Stimulated activated CD8-positive, alpha-beta memory T cell treated with anti-CD3 and anti-CD28 coated beads, Interleukin-4, amount 100 ng/mL, for 24 hours (primary cell): Measurements from ENCODE around the gene SPOCK3.

Source experiments
- DNase-seq: peaks from one replicate; pipeline ENCODE4 v3.0.0-alpha.2; 2020; ENCODE audit warnings: low read depth

SPOCK3 gene

DNA sequence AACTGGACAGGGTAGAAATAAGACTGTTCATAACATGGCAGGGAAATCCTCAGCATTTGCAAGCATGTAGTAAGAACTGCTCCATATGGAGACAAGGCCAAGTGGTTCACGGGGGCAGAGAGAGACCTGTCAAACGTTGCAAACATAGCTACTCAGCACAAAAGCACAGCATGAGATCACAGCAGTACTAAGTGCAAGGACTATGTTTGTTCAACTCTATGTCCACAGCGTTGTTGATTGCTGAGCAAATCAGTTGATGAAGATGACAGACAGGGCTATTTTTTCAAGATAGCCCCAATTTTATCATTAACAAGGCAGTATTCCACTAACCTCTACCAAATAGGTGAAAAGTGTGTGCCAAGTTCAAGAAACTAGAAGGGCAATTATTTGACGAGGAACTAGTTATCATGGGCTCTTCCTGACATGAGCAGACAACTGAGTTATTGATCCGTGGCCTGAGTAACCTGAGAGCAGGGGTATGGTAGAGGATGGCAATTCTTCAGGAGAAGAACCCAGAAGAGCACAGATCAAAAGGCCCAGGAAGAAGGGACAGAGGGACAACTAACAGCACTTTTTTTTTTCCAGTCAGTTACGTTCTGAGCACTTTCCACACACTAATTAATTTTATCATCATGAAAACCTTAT lies 57.4 kb downstream of the SPOCK3 start:
- no peak for DNase-seq

- DNase-seq, result no peak
Observed at GRCh38 chr4:167171928-167172327, 62.4 kb downstream of the SPOCK3 start.

- DNase-seq, result no peak
Observed at GRCh38 chr4:167168611-167169010, 65.7 kb downstream of the SPOCK3 start.

DNA sequence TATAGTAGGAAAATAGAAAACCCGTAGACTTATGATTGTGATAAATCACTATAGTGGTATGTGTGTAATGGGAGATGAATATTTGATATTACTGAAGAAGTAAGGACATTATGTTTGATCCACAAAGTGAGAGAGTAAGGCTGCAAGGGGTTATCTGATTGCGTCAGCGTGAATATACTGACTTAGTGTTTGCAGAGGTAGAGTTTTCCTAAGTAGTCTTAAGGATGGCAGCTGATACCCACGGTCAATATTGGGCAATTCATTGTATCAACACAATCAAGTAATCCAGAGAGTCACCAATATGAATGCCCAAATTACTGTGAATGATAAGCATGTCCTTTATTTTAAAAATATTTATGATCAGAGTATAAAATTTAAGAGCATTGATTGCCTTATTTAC lies 83.7 kb downstream of the SPOCK3 start:
- DNase-seq, result no peak

DNA sequence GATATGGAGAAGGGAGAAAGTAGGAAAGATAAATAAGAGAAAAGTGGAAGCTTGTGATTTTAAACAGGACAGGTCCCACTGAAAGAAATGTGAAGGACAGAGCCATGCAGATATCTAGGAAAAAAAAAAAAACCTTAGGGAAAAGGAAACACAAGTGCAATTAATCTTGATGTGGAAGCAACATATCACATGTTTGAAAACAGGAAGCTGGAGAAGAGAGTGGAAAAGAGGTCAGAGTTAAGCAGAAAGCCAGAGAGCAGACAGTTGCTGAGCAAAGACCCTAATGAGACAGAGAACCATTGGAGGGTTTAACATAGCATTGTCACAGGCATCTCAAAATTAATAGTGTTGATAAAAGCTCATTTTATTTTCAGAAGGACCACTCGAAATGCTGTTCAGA lies 89.7 kb downstream of the SPOCK3 start:
- DNase-seq, result no peak

- no peak for DNase-seq
Observed at GRCh38 chr4:167143018-167143417, 91.3 kb downstream of the SPOCK3 start.

GRCh38 chr4:167136270-167136669 lies 98.0 kb downstream of the SPOCK3 start:
- no peak for DNase-seq

GRCh38 chr4:167129146-167129545 lies 105.1 kb downstream of the SPOCK3 start:
- DNase-seq, result no peak

DNA sequence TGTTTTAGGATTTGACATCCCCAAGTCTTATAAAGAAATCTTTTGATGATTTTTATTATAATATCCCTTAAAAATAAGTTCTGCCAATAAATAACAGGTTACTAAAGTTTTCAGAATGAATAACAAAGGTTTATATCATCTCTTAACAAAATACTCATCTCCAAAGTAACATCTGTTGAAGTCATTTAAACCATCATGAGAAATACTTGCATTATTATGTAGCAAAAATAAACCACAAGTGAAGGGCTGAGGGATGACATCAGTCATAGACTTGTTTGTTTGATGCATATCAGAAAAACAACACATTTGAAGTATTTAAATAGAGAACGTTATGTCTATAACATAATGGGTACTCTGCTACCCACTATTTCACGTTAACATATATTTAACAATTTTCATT lies 114.9 kb downstream of the SPOCK3 start:
- DNase-seq, result no peak

DNA sequence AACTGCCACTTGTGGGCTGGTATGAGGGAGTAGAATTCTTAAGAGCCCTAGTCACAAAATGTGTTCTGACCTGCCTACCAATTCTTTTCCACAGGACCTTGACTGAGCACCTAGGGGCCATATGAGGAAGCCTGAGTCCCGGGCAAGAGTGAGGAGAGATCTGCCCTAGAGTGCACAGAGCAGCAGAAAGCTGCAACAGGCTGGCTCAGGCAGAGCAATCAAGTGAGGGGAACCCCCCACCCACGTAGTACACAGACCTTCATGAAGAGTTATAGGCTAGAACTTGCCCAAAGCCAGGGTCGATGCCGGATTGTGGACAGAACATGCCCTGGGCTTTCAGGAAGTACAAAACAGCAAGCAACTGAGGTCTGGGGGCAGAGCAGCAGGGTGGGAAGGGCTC lies 117.0 kb downstream of the SPOCK3 start:
- no peak for DNase-seq

GRCh38 chr4:167114416-167114971 lies 119.8 kb downstream of the SPOCK3 start:
- no peak for DNase-seq

DNA sequence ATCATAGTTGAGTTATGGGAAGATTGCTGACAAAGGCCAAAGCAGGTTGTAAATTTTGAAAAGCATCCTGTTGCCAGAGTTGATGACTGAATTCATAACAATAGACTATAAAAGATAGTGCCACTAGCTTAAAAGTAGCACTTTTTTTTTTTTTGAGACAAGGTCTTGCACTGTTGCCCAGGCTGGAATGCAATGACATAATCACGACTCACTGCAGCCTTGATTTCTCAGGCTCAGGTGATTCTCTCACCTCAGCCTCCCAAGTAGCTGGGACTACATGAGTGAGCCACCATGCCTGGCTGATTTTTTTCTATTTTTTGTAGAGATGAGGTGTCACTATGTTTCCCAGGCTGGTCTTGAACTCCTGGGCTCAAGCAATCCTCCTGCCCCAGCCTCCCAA lies 122.7 kb downstream of the SPOCK3 start:
- DNase-seq, result no peak

- no peak for DNase-seq
Observed at GRCh38 chr4:167111092-167111491, 123.2 kb downstream of the SPOCK3 start.

- no peak for DNase-seq
Observed at GRCh38 chr4:167109859-167110258, 124.4 kb downstream of the SPOCK3 start.

DNA sequence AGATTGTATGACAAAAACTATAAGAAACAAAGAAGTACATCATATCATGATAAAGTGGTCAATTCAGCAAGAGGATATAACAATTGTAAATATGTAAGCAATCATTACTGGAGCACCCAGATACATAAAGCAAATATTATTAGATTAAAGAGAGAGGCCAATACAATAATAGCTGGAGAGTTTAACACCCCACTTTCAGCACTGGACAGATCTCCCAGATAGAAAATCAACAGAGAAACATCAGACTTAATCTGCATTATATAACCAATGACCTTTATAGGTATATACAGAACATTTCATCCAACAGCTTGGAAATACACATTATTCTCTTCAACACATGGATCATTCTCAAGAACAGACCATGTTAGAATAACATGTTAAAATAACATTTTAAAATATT lies 128.4 kb downstream of the SPOCK3 start:
- no peak for DNase-seq

DNA sequence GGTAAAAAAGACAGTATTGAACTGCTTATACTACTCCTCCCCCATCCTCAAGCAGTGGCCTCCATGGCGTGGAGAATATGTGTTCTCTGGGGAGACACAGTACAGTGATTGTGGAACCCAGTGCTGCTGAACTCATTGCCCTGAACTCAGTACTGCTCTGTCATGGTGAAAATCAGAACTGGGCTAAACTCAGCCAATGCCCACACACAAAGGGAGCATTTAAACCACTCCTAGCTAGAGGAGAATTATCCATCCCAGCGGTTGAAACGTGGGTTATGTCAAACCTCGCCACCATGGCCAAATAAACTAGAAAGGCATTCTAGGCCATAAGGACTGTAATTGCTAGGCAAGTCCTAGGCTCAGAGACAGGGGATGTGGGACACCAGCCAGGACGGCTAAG lies 131.8 kb downstream of the SPOCK3 start:
- no peak for DNase-seq

DNA sequence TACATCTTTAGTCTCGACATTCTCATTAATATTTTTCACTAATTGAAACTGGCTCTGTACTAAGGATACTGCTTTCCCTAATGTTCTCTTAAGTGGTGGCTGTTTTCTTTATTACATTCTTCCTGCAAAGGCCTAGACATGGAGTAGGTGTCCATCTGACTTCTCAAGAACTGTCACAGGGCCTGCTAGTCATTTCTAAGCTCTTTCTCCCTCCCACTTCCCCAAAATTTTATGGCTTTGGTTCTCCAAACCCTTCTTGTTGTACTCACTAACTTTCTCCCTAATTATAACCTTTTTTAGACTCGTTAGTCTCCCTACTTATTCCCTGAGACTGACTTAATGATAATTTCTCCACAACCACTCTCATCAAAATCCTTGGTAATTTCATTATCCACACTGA lies 133.3 kb downstream of the SPOCK3 start:
- no peak for DNase-seq

DNA sequence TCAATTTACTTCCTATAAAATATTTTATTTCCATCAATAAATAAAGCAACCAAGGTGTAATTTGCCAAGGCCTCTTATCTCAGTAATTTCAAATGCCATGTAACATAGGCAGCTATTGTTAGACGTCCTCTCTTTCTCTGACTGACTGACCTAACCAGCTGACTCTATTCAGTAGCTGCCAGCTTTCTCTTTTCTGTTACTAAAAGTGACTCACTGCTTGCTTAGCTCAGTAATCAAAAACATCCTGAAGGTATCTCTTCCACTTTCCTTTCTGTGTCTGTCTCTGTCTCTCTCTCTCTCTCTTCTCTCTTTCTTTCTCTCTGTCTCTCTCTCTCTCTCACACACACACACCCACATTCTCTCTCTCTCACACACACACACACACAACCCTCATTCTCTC lies 134.2 kb downstream of the SPOCK3 start:
- DNase-seq, result no peak

DNA sequence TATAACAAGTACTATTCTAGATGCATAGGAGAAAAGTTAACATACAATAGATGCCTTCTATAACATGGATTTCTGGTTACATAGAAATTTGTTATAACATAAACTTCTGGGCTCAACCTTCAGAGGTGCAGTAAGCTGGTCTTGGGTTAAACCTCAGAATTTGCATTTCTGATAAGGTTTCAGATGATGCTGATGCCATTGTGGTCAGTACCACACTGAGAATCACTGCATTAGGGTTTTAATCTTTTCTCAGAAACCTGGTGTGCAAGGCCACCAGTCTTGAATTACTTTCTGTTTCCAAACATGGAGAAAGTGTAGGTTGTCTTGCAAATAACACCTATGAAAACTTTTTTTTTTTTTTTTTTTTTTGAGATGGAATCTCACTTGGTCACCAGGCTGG lies 146.2 kb downstream of the SPOCK3 start:
- DNase-seq, result no peak

GRCh38 chr4:167084321-167084720 lies 150.0 kb downstream of the SPOCK3 start:
- DNase-seq, result no peak

- no peak for DNase-seq
Observed at GRCh38 chr4:167079762-167080161, 154.5 kb downstream of the SPOCK3 start.

- DNase-seq, result no peak
Observed at GRCh38 chr4:167052631-167053091, 181.6 kb downstream of the SPOCK3 start.

DNA sequence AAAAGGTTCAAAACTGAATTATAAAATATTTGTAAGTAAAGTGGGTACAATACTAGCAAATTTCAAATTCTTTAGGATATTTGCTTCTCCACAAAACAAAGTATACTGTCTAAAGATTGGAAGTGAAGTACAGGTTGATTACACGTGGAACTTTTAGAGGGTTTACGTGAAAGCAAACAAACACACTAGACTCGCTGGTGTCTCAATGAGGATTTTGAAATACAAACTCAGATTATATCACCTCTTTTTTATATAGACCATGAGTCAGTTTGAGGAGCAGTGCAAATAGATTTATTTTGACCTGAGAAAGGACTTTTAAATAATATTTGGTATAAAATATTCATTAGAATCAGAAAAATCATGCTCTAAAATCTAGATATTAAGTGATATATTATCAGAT lies 185.0 kb downstream of the SPOCK3 start:
- no peak for DNase-seq

GRCh38 chr4:167041524-167041923 lies 192.8 kb downstream of the SPOCK3 start:
- DNase-seq, result no peak
